Stimulated activated naive B cell treated with anti-CD40 and anti-IgM and Interleukin-4, amounts not matched to agents 10 μg/mL and 1 μg/mL and 100 μg/mL, for 72 hours (primary cell): ENCODE data around the gene RAB3D.
"Not testable (repeated sequence)": the region's sequence is repeated elsewhere in the genome, so short reads cannot be mapped to it uniquely, and the experiment has no call there.

Experiments
- ATAC-seq, 2 donors: fragments of 150-1000 bp; cut with Tn5 transposase; replicated peaks; 2 replicates each; pipeline ENCODE4 v1.10.0; 2021; ENCODE audit warnings: moderate library complexity in 1 of 2
- DNase-seq: peaks from one replicate; pipeline ENCODE4 v3.0.0; 2021
- H3K27ac Mint-ChIP-seq: one replicate; pipeline ENCODE4 v1.8.0; 2022; ENCODE audit warnings: mild to moderate bottlenecking, mixed read lengths
- H3K27me3 Mint-ChIP-seq, 2 donors: one replicate each; pipeline ENCODE4 v1.8.0; 2022; ENCODE audit warnings: mixed read lengths in 2 of 2
- H3K36me3 Mint-ChIP-seq, 2 donors: one replicate each; pipeline ENCODE4 v1.8.0; 2022; ENCODE audit warnings: mixed read lengths in 2 of 2, mild to moderate bottlenecking in 1 of 2
- H3K4me1 Mint-ChIP-seq, 2 donors: one replicate each; pipeline ENCODE4 v1.8.0; 2022; ENCODE audit warnings: mixed read lengths in 2 of 2, mild to moderate bottlenecking in 1 of 2
- H3K4me3 Mint-ChIP-seq, 2 donors: one replicate each; pipeline ENCODE4 v1.8.0; 2022; ENCODE audit warnings: mild to moderate bottlenecking in 2 of 2, mixed read lengths in 2 of 2, moderate library complexity in 1 of 2
- H3K9me3 Mint-ChIP-seq, 2 donors: one replicate each; pipeline ENCODE4 v1.8.0; 2022; ENCODE audit warnings: mixed read lengths in 2 of 2, mild to moderate bottlenecking in 1 of 2

RAB3D gene

GRCh38 chr19:11339254-11340098, at the start of gene RAB3D:
RAB3D (minus strand) TSS chr19:11339657; CDS start chr19:11337399, 2,258 bp downstream.
- H3K27ac Mint-ChIP-seq = peak within 1 kb of the TSS; percentile 75
- peaks cover 12 to 24% of the 10 kb centered on the region in 2 donors for H3K4me1 Mint-ChIP-seq
- ATAC-seq = peak; percentile 97 to 98
- H3K36me3 Mint-ChIP-seq = peaks cover 12 to 26% of the 10 kb centered on the region in 2 donors
- peak; percentile 66 for DNase-seq
- no peaks in the 10 kb centered on the region for H3K27me3 Mint-ChIP-seq
- H3K9me3 Mint-ChIP-seq = peaks cover 5% of the 10 kb centered on the region in 2 donors
- H3K4me3 Mint-ChIP-seq = peak within 1 kb of the TSS; percentile 84 to 88

- DNase-seq = no peak
- H3K27ac Mint-ChIP-seq = peak overlapping the region; percentile 74
Observed at GRCh38 chr19:11387162-11388034, 47.9 kb upstream of the RAB3D start.

GRCh38 chr19:11384778-11385129, 45.3 kb upstream of the RAB3D start:
- peak overlapping the region; percentile 4 to 64 for H3K4me3 Mint-ChIP-seq
- peak overlapping the region; percentile 47 for H3K27ac Mint-ChIP-seq
- H3K36me3 Mint-ChIP-seq = peaks cover 0 to 4% of the 10 kb centered on the region in 2 donors
- H3K27me3 Mint-ChIP-seq = peaks cover 5 to 9% of the 10 kb centered on the region in 2 donors
- DNase-seq = no peak
- ATAC-seq = no peak
- H3K4me1 Mint-ChIP-seq = peaks cover 24 to 47% of the 10 kb centered on the region in 2 donors
- H3K9me3 Mint-ChIP-seq = no peaks in the 10 kb centered on the region

More at GRCh38 chr19:11387162-11388034, 47.9 kb upstream of the RAB3D start:
- ATAC-seq = peak; percentile 72 to 73
- peaks cover 13 to 25% of the 10 kb centered on the region in 2 donors for H3K4me1 Mint-ChIP-seq
- H3K27me3 Mint-ChIP-seq = peaks cover 5 to 9% of the 10 kb centered on the region in 2 donors
- H3K36me3 Mint-ChIP-seq = no peaks in the 10 kb centered on the region
- H3K9me3 Mint-ChIP-seq = peaks cover 3 to 6% of the 10 kb centered on the region in 2 donors
- H3K4me3 Mint-ChIP-seq = no peak overlapping the region

GRCh38 chr19:11383706-11384048, 44.2 kb upstream of the RAB3D start:
- Mint-ChIP-seq H3K4me3 (peak overlapping the region; percentile 76 to 83), H3K27ac (no peak overlapping the region), H3K36me3 (peaks cover 1 to 5% of the 10 kb centered on the region in 2 donors), H3K27me3 (peaks cover 5 to 9% of the 10 kb centered on the region in 2 donors), H3K4me1 (peaks cover 25 to 49% of the 10 kb centered on the region in 2 donors), H3K9me3 (no peaks in the 10 kb centered on the region)
- DNase-seq = no peak
- no peak for ATAC-seq

- H3K27me3 Mint-ChIP-seq = peaks cover 5 to 9% of the 10 kb centered on the region in 2 donors
- ATAC-seq (no peak), DNase-seq (peak; percentile 21)
- H3K4me1 Mint-ChIP-seq = peaks cover 29 to 53% of the 10 kb centered on the region in 2 donors
- H3K9me3 Mint-ChIP-seq = no peaks in the 10 kb centered on the region
- peak overlapping the region; percentile 77 for H3K27ac Mint-ChIP-seq
- peak overlapping the region; percentile 76 to 83 for H3K4me3 Mint-ChIP-seq
- peaks cover 6% of the 10 kb centered on the region in 2 donors for H3K36me3 Mint-ChIP-seq
Observed at GRCh38 chr19:11382898-11383705, 43.6 kb upstream of the RAB3D start.

DNA sequence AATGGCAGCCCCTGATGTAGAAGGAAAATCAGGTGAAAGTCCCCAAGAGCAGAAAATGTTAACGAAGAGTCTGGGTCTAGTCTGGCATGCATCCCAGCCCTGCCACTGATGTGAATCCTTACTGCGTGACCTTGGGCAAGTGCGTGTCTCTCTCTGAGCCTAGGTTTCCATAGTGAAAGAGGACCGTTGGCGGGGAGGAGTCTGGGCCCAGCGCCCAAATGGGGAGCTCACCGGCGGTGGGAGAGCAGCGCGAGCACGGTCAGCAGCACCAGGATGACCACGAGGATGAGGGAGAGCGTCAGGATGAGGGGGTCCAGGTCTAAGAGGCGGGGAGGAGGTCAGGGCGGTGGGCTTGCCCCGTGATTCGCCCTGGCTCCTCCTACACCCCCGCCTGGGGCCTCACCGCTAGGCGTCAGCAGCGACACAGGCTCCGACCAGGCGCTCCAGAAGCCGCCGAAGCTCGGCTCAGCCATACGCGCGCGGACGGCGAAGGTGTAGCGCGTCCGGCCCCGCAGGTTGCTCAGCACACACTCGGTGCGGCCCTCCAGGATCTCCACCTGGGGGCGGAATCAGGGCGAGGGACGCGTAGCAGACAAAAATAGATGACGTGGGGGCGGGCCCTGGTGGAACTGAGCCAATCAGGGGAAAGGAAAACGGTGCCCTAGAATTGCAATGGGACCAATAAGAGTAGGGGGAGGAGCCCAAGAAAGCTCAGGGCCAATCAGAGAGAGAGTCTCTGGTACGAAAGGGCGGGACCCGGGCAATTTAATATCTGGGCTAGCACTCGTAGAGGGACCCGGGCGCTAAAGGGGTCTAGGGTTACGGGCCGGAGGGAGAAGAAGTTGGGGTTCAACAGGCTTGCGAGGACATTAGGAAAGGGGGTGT, 41.4 kb upstream of the RAB3D start:
- ATAC-seq = peak; percentile 88 to 90
- peaks cover 10% of the 10 kb centered on the region in 2 donors for H3K36me3 Mint-ChIP-seq

DNA sequence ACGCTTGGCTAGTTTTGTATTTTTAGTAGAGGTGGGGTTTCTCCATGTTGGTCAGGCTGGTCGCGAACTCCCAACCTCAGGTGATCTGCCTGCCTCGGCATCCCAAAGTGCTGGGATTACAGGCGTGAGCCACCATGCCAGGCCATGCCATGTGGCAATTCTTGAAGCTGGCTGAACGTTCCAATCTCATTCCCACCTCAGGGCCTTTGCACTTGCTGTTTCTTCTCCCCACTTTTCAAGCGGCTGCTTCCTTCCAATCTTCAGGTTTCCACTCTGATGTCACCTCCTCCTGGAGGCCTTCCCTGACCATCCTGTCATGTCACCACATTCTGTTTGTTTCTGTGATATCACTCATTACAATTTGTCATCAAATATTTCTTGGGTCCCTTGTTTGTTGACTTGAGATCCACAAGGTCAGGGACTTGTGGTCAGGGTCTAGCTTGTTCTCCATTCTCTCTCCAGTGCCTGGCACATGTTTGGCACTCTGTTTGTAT, 40.4 kb upstream of the RAB3D start:
- H3K36me3 Mint-ChIP-seq = peaks cover 10 to 12% of the 10 kb centered on the region in 2 donors
- peaks cover 0 to 2% of the 10 kb centered on the region in 2 donors for H3K9me3 Mint-ChIP-seq
- H3K27me3 Mint-ChIP-seq = peaks cover 5 to 9% of the 10 kb centered on the region in 2 donors
- peak overlapping the region; percentile 86 to 95 for H3K4me3 Mint-ChIP-seq
- peak overlapping the region; percentile 95 for H3K27ac Mint-ChIP-seq
- H3K4me1 Mint-ChIP-seq = peaks cover 35 to 57% of the 10 kb centered on the region in 2 donors
- ATAC-seq (no peak), DNase-seq (no peak)

More for the DNA sequence above, 41.4 kb upstream of the RAB3D start:
- peak overlapping the region; percentile 95 for H3K27ac Mint-ChIP-seq
- DNase-seq = peak; percentile 97
- peaks cover 5 to 9% of the 10 kb centered on the region in 2 donors for H3K27me3 Mint-ChIP-seq
- H3K9me3 Mint-ChIP-seq = peaks cover 0 to 2% of the 10 kb centered on the region in 2 donors
- peaks cover 31 to 57% of the 10 kb centered on the region in 2 donors for H3K4me1 Mint-ChIP-seq
- H3K4me3 Mint-ChIP-seq = peak overlapping the region; percentile 86 to 95

DNA sequence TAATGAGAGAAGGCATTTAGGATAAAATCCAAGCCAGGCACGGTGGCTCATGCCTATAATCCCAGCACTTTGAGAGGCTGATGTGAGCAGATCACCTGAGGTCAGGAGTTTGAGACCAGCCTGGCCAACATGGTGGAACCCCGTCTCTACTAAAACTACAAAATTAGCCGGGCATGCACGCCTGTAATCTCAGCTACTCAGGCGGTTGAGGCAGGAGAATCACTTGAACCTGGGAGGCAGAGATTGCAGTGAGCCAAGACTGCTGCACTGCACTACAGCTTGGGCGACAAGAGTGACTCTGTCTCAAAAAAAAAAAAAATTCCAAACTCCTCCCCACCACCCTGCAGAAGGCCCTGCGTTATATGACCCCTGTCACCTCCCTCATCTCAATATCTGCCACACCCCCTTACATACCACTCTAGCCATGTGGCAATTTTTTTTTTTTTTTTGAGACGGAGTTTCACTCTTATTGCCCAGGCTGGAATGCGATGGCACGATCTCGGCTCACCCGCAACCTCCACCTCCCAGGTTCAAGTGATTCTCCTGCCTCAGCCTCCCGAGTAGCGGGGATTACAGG, 39.9 kb upstream of the RAB3D start:
- Mint-ChIP-seq H3K36me3 (peaks cover 10 to 12% of the 10 kb centered on the region in 2 donors), H3K4me1 (peaks cover 33 to 57% of the 10 kb centered on the region in 2 donors)
- ATAC-seq, H3K27ac Mint-ChIP-seq, H3K27me3 Mint-ChIP-seq, H3K4me3 Mint-ChIP-seq, H3K9me3 Mint-ChIP-seq, DNase-seq: not testable (repeated sequence)

DNA sequence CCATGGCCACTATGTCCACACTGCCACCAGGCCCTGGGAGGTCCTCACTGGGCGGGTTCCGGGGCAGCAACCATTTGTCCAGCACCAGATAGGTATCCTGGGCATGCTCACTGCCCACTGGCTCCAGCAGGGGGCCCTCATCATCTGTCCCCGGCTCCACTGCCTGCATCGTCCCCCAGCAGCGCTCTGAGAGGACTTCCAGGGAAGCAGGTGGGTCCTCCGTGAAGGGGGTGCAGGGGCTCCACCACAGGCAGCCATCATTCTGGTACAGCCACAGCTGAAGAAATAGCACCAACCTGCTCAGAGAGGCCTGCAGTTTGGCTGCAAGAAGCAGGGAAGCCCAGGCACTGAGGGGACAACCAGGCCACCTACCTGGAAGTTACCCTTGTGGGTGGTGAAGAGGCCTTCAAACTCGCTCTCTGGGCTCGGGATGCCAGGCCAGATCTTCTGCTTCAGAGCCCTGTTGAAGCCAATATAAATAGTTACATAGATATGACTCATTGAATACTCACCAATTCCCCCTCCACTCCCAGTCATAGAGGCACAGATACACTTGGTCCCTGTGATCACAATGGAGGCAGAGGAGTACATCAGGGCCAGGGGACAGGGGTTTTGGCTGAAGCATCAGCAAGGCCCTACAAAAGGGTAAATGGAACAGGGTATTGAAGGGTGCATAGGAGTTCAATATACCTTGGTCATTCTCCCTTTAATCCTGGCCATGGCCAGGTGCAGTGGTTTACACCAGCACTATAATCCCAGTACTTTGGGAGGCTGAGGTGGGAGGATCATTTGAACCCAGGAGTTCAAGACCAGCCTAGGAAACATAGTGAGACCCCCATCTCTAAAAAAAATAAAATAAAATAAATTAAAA, 39.1 kb upstream of the RAB3D start:
- Mint-ChIP-seq H3K27ac (no peak overlapping the region), H3K27me3 (peaks cover 5 to 9% of the 10 kb centered on the region in 2 donors), H3K9me3 (peaks cover 0 to 2% of the 10 kb centered on the region in 2 donors), H3K4me3 (peak overlapping the region in 1 of 2 donors; percentile 24), H3K4me1 (peaks cover 33 to 56% of the 10 kb centered on the region in 2 donors), H3K36me3 (peaks cover 10 to 12% of the 10 kb centered on the region in 2 donors)
- DNase-seq (no peak), ATAC-seq (no peak)

DNA sequence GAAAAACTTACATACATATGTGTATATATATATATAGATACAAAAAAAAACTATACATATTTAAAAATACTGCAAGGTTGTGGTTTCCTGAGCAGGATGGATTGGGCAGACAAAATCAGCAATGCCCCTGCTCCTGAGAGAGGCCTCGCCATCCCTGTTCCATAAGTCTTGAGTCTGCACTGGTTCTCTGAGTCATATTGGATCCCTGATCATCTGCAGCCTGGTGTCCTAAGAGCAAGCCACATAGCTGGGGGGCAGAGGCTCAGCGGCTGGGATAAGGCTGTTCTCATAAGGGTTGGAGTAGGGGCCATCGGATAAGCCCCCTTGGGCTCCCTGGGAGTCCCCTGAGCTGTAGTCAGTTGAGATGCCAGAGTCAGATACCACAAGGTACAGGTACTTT, 38.3 kb upstream of the RAB3D start:
- Mint-ChIP-seq H3K4me3 (no peak overlapping the region), H3K36me3 (peaks cover 10 to 12% of the 10 kb centered on the region in 2 donors), H3K27ac (no peak overlapping the region), H3K9me3 (peaks cover 0 to 2% of the 10 kb centered on the region in 2 donors), H3K4me1 (peaks cover 36 to 48% of the 10 kb centered on the region in 2 donors), H3K27me3 (peaks cover 3% of the 10 kb centered on the region in 2 donors)
- DNase-seq = no peak
- no peak for ATAC-seq

GRCh38 chr19:11377237-11377636, 37.8 kb upstream of the RAB3D start:
- peaks cover 34 to 45% of the 10 kb centered on the region in 2 donors for H3K4me1 Mint-ChIP-seq
- H3K9me3 Mint-ChIP-seq = peaks cover 0 to 2% of the 10 kb centered on the region in 2 donors
- H3K27ac Mint-ChIP-seq = peak overlapping the region; percentile 33
- no peak for ATAC-seq
- no peak for DNase-seq
- peak overlapping the region; percentile 45 to 70 for H3K4me3 Mint-ChIP-seq
- H3K27me3 Mint-ChIP-seq = no peaks in the 10 kb centered on the region
- H3K36me3 Mint-ChIP-seq = peaks cover 10 to 12% of the 10 kb centered on the region in 2 donors
